Psoas muscle (tissue), 8 donors: ENCODE measurements around the gene CPEB1. TPM values are rescaled to one million over a fixed set of nuclear protein-coding genes. Genes with fewer than 3 reads are reported as not detected.

Experiments used
- ATAC-seq, 4 donors: fragments of 200-7000 bp; cut with Tn5 transposase; one replicate each; pipeline ENCODE4 v1.9.1; 2020; ENCODE audit warnings: moderate library complexity in 3 of 4, mild to moderate bottlenecking in 2 of 4
- DNase-seq, 2 donors: peaks; one replicate each; pipeline ENCODE4 v3.0.0-alpha.2; 2020
- H3K27ac ChIP-seq: fragments of 200-600 bp; one replicate; pipeline ENCODE4 v1.8.0; 2022
- H3K27me3 ChIP-seq, 3 donors: fragments of 200-600 bp in 1 of 3; one replicate each; pipeline versions ENCODE4 v1.6.1 to v1.8.0; 2013 to 2022; ENCODE audit warnings: low read length in 2 of 3, mild to moderate bottlenecking in 2 of 3, moderate library complexity in 1 of 3; ENCODE audit not compliant: insufficient read depth in 3 of 3
- H3K36me3 ChIP-seq, 2 donors: fragments of 200-600 bp in 1 of 2; one replicate each; pipeline versions ENCODE4 v1.6.1 to v1.8.0; 2013 to 2022; ENCODE audit warnings: low read depth in 1 of 2, mild to moderate bottlenecking in 1 of 2, moderate library complexity in 1 of 2; ENCODE audit not compliant: insufficient read depth in 1 of 2
- H3K4me1 ChIP-seq: fragments of 200-600 bp; one replicate; pipeline ENCODE4 v1.8.0; 2022
- H3K4me3 ChIP-seq: fragments of 200-600 bp; one replicate; pipeline ENCODE4 v1.8.0; 2022; ENCODE audit warnings: mild to moderate bottlenecking
- H3K9me3 ChIP-seq: fragments of 200-600 bp; one replicate; pipeline ENCODE4 v1.8.0; 2022
- WGBS, 3 donors: extraction: QIAGEN DNeasy Blood & Tissue Kit; methylation state at CpG; one replicate each; pipeline versions ENCODE4 v1.1.6 to v1.1.7; 2013; 5-methylcytosine and 5-hydroxymethylcytosine counted together
- intact Hi-C, 2 donors: fragments of 100-400 bp; cut with DNase I; formaldehyde crosslinking; loops; one replicate each; pipeline versions ENCODE4 v1.11.0 to v1.14.2; 2022
- polyA plus RNA-seq, 3 donors: library from polyadenylated mRNA; stranded (reverse); fragments of 200-250 nt; gene quantifications; one replicate each; pipeline ENCODE4 v1.2.3, GENCODE V29; 2013
- total RNA-seq, 4 donors: library from RNA; stranded (reverse); fragmentation: NEBNext Ultra II Directional in 2 of 4; extraction: Animal tissue kit (Norgen Biotek cat#: 25700) in 2 of 4; gene quantifications; one replicate each; pipeline versions ENCODE4 v1.2.1 to v1.2.4, GENCODE V29; 2021 to 2023
- TF ChIP-seq, protein P1 (sequence below): fragments of 200-600 bp; IDR thresholded peaks from one replicate; pipeline ENCODE4 v1.8.0; 2022; ENCODE audit warnings: antibody characterized with exemption
- donor health status: healthy with polysubstance abuse.
- donor health status: DM: no; HTN: no; CAD: no; lungs with moderate emphysema.
- donor health status: Bipolar disorder and iron deficiency.
- donor health status: healthy.
- donor health status: DM: yes; HTN: yes; CAD: no.
- donor health status: DM: no; HTN: no; CAD: no.
- donor health status: DM: no; HTN: no; CAD: no.
- donor health status: DM: yes; HTN: yes; CAD: no.

The CPEB1 gene
- total and polyA plus RNA-seq, 7 donors = 0.07 to 4.6 (median 1.3) TPM

DNA sequence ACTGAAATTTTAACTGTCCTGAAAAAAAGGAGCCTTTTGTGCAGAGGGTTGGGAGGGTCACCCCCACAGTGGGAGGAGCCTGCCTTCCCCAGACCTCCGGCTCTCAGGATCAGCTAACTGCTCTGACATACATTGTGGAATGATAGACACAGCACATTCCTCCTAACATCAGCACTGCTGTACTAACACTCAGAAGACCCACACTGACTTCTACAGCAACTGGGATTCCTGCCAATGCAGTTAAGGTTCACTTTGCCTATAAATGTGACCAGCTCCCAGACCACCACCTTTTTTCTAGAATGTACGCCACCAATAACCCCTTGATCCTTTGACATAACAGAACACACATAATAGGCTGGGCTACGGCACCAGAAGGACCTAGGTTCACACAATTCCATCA lies 3.2 kb downstream of the CPEB1 start:
- no peak for ATAC-seq
- H3K27ac ChIP-seq = no peak overlapping the region
- intact Hi-C loops = no loop called here
- peaks cover 13 to 94% (median 20%) of the 10 kb centered on the region in 3 donors for H3K27me3 ChIP-seq
- WGBS, 3 donors = 43 to 58% (median 57%) methylated on average over 3 of the region's 3 CpGs
- no peaks in the 10 kb centered on the region for H3K9me3 ChIP-seq
- TF ChIP-seq, protein P1, sequence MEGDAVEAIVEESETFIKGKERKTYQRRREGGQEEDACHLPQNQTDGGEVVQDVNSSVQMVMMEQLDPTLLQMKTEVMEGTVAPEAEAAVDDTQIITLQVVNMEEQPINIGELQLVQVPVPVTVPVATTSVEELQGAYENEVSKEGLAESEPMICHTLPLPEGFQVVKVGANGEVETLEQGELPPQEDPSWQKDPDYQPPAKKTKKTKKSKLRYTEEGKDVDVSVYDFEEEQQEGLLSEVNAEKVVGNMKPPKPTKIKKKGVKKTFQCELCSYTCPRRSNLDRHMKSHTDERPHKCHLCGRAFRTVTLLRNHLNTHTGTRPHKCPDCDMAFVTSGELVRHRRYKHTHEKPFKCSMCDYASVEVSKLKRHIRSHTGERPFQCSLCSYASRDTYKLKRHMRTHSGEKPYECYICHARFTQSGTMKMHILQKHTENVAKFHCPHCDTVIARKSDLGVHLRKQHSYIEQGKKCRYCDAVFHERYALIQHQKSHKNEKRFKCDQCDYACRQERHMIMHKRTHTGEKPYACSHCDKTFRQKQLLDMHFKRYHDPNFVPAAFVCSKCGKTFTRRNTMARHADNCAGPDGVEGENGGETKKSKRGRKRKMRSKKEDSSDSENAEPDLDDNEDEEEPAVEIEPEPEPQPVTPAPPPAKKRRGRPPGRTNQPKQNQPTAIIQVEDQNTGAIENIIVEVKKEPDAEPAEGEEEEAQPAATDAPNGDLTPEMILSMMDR = no peak
- peaks cover 12% of the 10 kb centered on the region for H3K4me1 ChIP-seq
- DNase-seq = no peak
- H3K4me3 ChIP-seq = no peak overlapping the region
- H3K36me3 ChIP-seq = no peaks in the 10 kb centered on the region

DNA sequence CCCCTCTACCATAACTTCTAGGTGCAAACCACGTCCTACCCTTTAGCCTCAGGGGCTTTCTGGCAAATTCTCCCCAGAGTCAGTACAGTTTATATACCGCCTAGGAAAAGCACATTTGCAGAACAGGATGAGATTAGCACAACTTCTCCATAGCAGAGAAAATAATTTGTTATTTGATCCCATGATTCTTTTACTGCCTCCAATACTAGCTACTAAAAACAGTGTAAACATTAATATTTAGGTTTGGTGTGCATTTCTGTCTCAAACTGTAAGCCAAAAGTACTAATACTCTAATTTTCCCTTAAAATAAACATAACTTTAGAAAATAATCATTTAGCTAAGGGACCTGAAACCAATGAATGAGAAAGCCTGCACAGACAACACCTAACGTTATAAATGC lies 4.5 kb downstream of the CPEB1 start:
- Histone ChIP-seq H3K9me3 (no peaks in the 10 kb centered on the region), H3K27me3 (peaks cover 13 to 85% (median 17%) of the 10 kb centered on the region in 3 donors), H3K36me3 (no peaks in the 10 kb centered on the region), H3K27ac (no peak overlapping the region), H3K4me1 (peaks cover 9% of the 10 kb centered on the region), H3K4me3 (no peak overlapping the region)
- 38 to 51% (median 41%) methylated on average over 3 of the region's 3 CpGs for WGBS, 3 donors
- intact Hi-C loops = no loop called here
- TF ChIP-seq, protein P1 = no peak
- ATAC-seq = no peak
- no peak for DNase-seq

DNA sequence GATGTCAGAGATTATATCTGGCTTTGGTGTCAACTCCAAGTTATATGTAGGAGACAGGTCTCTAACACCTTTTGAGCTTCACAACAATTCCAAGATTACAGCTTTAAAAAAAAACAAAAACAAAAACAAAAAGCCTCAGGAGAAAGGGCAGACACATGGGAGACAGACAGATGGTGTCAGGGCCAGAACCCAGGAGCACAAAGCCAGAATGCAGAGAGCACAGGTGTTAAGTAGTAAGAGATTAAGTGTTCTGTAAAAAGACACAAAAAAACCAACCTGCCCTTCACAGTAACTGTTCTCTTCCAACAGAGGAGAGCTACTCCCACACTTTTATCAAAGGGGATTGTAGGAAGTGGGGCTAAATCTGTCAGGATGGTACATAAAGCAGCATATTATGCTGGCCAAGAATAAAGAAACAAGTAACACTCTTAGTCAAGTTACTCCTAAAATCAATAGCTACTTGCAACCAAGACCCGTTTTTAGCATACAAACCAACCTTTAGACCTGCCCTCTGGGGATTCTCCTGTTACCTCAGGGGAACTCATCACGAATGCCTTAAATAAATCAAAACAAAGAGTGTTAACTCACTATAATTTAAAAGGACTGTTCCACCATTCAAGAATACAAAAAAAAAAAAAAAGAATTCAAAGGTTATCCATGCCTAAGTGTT lies 5.9 kb downstream of the CPEB1 start:
- ATAC-seq (no peak), DNase-seq (no peak)
- WGBS, 3 donors = 10 to 17% (median 15%) methylated on average over 2 of the region's 2 CpGs
- Histone ChIP-seq H3K9me3 (no peaks in the 10 kb centered on the region), H3K4me3 (no peak overlapping the region), H3K36me3 (no peaks in the 10 kb centered on the region), H3K27me3 (peaks cover 5 to 79% (median 11%) of the 10 kb centered on the region in 3 donors), H3K27ac (no peak overlapping the region), H3K4me1 (no peaks in the 10 kb centered on the region)
- intact Hi-C loops = no loop called here
- TF ChIP-seq, protein P1 = no peak

DNA sequence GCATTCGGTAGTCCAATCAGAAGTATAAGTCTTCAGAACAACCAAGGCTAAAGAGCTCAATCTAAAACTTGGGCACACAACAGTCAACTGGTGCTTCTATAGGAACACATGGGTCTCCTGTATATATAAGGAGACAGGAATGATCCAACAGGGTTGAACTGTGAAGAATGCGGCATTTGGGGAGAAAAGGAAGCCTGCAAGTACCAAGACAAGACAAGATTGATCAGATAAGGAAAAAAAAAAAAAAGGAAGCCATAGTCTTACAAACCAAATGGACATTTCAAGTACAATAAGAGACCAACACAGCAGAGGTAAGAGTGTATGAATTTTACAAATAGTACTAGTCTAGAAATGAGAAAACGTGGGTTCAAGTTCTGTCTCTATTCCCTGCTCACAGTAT lies 6.5 kb downstream of the CPEB1 start:
- no peak overlapping the region for H3K27ac ChIP-seq
- no peak for ATAC-seq
- H3K9me3 ChIP-seq = no peaks in the 10 kb centered on the region
- no peak for DNase-seq
- intact Hi-C loops = no loop called here
- peaks cover 1 to 79% (median 11%) of the 10 kb centered on the region in 3 donors for H3K27me3 ChIP-seq
- H3K4me3 ChIP-seq = no peak overlapping the region
- TF ChIP-seq, protein P1 = no peak
- no peaks in the 10 kb centered on the region for H3K36me3 ChIP-seq
- 67 to 74% (median 72%) methylated on average over 3 of the region's 3 CpGs for WGBS, 3 donors
- H3K4me1 ChIP-seq = no peaks in the 10 kb centered on the region

DNA sequence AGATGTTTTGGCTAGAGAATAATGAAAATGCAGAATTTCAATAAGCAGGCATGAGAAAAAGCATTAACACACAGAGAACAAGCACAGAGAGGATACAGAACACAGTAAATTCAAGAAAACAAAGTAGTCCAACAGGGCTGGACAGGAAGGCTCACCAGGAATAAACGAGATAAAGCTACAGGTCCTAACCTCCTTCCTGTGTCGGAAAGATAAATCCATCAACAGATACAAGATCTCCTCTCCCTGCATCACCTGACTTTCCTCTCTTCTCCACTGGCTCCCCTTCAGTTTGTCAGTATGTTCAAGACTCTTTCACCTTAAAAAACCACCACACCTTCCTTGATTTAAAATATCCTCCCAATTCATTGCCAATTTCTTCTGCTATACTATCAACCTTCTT lies 11.4 kb downstream of the CPEB1 start:
- intact Hi-C loops = no loop called here
- Histone ChIP-seq H3K27me3 (peaks cover 0 to 33% (median 13%) of the 10 kb centered on the region in 3 donors), H3K4me1 (no peaks in the 10 kb centered on the region), H3K4me3 (no peak overlapping the region), H3K27ac (no peak overlapping the region), H3K9me3 (no peaks in the 10 kb centered on the region), H3K36me3 (no peaks in the 10 kb centered on the region)
- 37 to 64% (median 54%) methylated on average over 2 of the region's 2 CpGs for WGBS, 3 donors
- TF ChIP-seq, protein P1 = no peak
- DNase-seq (no peak), ATAC-seq (no peak)
